ENCODE measurements around the gene MAJIN.

- TF ChIP-seq EZH2 (IDR thresholded peaks at IDR 0.05; ENCODE audit: borderline replicate concordance) (no peak), CTCF (IDR thresholded peaks at IDR 0.05; ENCODE audit: poor library complexity) (no peak)
Observed at GRCh38 chr11:64933213-64933934, 38.5 kb downstream of the MAJIN start.

All from hepatocyte (in vitro differentiated cells).